Stimulated activated naive CD4-positive, alpha-beta T cell treated with Interleukin-2 at 50 U/mL for 16 hours (primary cell): ENCODE measurements around the gene EBNA1BP2.
"Not testable (repeated sequence)": the region's sequence is repeated elsewhere in the genome, so short reads cannot be mapped to it uniquely, and the experiment has no call there.

Experiments used
- DNase-seq: peaks from one replicate; lab custom pipeline; 2025; lab: John Stamatoyannopoulos, UW

Gene EBNA1BP2, protein sequence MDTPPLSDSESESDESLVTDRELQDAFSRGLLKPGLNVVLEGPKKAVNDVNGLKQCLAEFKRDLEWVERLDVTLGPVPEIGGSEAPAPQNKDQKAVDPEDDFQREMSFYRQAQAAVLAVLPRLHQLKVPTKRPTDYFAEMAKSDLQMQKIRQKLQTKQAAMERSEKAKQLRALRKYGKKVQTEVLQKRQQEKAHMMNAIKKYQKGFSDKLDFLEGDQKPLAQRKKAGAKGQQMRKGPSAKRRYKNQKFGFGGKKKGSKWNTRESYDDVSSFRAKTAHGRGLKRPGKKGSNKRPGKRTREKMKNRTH

DNA sequence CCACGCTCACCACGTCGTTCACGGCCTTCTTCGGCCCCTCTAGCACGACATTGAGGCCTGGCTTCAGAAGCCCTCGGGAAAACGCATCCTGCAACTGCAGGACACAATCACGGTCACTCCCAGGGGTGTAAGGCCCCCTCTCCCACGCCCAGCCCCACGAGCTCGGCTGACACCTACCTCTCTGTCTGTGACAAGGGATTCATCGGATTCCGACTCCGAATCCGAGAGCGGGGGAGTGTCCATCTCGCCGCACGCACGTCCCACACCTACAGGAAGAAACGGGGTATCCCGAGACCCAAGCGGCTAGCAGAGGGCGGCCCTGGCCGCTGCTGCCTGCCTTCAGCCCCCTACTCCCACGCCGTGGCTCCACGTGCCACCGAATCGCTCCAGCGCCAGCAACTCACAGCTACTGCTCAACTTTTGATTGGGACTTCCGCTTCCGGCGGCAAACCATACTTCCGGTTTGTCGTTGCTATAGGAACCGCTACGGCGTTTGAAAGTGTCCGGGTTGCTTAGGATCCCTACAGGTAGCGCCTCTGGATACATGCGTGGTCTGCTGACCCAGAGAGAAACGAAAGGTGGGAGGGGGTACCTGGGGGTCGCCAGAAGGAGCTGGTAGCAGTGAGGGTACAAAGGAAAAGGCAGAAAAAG is at the start of gene EBNA1BP2, which contains the start of gene CFAP57:
Gene EBNA1BP2, minus strand, starts transcription at position 415 of the 651 bp plus-strand sequence. Its CDS starts 172 bp downstream, at position 243.
Gene CFAP57, plus strand, starts transcription at position 455 of the 651 bp plus-strand sequence. CDS start 424 bp downstream, outside the sequence.
- peak; percentile 91 for DNase-seq

DNA sequence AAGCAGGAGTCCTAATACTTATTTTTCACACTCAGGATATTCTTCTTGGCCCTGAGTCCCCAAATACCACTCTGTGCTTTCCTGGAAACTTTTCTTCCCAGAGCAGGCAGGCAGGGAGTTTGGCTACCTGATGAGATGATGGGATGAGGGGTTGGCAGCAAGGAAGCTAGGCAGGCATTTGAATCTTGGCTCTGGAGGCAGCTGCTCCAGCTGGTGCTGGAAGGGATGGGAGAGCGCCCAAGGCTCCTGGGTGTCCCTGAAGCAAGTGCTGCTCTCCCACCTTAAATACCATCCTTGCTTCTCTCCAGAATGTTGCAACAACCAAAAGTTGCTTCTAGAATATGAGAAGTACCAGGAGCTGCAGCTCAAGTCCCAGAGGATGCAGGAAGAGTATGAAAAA is 49.7 kb upstream of the EBNA1BP2 start:
- no peak for DNase-seq

DNA sequence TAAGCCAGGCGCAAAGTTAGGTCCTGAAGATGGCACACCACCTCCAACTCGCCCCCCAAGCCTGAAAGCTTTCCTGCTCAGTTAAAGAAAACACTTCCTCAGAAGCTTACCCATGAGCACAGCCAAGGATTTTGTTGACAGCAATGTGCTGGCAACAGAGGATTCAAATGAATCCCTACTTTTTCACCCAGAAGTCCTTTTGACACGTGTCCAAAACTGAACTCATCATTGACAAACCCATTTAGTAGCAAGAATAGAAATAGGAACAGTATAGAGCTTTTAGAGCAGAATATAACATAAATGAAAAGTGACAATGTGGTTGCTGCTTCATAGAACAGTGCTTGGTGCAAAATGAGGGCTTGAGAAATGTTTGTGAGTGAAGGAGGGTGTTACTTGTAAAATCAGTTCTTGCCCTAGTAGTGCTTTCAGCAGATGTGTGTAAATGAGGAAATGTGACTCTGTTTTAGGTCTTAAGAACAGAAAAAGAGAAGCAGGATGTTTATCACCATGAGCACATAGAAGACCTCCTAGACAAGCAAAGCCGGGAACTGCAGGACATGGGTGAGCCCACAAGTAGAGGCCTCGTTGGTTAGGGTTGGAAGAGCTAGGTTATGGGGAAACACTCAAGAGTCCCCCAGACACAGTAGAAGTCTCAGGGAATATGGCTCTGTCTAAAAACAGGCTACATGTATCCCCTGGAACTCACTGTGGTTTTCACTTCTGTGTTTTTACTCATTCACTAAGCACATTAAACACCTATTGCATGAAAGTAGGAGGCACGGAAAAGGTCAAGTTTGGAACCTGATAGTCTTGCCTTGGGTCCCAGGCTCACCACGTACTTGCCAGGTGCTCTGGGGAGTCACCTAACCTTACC is 49.1 kb upstream of the EBNA1BP2 start:
- DNase-seq = no peak

DNA sequence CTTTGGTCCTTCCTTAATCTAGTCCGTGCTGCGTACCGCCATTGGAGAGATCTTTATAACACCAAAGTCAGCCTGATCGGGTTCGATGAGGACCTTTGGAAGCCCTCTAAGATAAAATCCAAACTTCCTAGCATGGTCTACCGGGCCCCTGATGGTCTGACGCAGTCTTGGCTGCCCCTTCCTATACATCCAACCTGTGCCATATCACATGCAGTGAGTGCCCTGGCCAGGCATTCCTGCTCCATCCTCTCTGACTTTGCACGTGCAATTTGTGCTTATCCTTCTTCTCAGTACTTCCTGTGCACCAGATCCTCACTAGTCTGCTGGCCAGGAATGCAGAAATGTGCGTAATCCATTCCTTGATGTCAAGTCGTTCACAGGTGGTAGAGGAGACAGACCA is 45.7 kb upstream of the EBNA1BP2 start:
- no peak for DNase-seq

DNA sequence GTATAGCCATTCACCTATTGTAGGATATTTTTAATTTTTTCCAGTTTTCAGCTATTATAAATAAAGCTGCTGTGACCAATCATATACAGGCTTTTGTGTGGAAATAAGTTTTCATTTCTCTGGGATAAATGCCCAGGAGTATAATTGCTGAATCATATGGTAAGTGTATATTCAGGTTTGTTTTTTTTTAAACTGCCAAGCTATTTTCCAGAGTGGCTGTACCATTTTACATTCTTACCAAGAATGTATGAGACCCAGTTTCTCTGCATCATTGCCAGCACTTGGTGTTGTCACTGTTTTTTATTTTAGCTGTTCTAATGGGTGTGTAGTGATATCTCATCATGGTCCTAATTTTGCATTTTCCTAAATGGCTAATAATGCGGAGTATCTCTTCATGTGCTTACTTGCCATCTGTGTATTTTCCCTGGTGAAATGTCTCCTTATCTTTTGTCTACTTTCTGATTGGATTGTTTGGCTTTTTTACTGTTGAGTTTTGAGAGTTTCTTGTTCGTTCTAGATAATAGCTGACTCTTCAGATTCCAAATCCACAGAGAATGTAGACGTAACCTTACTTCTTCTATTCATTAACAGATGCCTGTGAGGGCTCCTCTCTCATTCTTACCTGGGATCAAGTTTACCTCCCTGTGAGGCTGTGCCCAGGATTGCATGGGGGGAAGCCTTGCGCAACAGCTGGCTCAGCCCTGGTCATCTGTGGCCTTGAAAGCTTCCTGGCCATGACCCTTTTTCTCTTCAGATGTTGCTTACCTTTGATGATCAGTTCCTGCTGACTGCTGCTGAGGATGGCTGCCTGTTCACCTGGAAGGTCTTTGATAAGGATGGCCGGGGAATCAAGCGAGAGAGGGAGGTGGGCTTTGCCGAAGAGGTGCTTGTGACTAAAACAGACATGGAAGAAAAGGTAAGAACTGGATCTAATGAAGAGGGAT is 42.7 kb upstream of the EBNA1BP2 start:
- no peak for DNase-seq

DNA sequence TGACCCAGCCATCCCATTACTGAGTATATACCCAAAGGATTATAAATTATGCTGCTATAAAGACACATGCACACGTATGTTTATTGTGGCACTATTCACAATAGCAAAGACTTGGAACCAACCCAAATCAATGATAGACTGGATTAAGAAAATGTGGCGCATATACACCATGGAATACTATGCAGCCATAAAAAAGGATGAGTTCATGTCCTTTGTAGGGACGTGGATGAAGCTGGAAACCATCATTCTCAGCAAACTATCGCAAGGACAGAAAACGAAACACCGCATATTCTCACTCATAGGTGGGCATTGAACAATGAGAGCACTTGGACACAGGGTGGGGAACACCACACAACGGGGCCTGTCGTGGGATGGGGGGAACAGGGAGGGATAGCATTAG is 36.2 kb upstream of the EBNA1BP2 start:
- not testable (repeated sequence) for DNase-seq

DNA sequence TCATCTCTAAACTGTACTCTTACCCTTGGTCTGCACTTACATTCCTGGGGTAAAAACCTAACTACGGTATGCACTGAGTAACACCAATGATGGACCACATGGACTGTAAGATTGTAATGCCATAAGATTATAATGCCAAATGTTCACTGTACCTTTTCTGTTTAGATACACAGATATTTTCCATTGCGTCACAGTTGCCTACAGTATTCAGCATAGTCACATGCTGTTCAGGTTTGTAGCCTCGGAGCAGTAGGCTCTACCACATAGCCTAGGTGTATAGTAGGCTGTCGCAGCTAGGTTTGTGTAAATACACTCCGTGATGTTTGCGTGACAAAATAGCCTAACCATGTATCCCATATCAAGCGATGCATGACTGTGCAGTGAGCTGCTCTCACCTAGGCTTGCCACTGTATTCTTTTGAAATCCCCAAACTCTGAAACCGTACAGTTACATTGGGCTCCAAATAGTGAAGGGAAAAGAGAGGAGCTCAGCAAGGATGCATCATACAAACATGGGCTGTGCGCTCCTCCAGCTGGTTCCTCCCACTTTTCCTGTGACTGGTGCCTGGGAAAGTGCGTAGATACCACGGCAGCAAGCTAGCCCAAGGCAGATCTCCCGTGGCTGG is 35.3 kb upstream of the EBNA1BP2 start:
- DNase-seq = no peak

DNA sequence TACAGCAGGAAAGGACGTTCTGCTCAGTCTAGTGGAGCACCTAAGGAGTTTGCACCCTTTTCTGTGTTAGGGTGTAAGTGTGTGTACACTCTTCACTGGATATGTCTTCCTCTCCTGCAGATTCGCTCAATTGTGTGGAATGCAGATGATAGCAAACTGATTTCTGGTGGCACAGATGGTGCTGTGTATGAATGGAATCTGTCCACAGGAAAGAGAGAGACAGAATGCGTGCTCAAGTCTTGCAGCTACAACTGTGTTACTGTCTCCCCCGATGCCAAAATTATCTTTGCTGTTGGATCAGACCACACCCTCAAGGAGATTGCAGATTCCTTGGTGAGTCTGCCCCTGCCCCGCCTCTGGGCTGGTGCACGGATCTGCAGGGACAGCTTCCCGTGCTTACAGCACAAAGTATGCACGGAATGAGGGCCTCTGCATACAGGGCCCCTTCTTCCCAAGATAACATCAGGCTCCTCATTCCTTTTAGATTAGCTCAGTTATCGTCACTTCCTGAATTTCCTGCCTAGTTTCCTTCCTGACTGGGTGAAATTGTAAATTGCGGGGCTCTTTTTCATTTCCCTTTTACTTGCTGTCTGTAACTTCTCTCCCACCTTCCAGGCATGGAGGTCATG is 34.6 kb upstream of the EBNA1BP2 start:
- DNase-seq = no peak

DNA sequence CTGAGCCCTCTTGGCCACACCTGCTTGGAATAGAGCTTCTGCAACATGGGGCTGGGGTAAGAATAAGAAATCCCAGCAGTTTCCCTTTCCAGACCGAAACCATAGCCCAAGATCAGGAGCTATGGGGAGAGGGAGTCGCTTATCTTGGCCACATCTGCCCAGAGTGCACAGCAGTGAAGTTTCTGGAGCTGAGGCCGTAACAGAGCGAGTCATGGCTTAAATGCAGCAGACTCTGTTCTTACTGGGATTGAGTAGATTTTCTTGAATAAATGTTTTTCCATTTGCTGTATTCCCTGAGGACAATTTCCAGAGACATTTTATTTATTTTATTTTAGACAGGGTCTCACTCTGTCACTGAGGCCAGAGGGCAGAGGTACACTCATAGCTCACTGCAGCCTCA is 33.6 kb upstream of the EBNA1BP2 start:
- DNase-seq = no peak

DNA sequence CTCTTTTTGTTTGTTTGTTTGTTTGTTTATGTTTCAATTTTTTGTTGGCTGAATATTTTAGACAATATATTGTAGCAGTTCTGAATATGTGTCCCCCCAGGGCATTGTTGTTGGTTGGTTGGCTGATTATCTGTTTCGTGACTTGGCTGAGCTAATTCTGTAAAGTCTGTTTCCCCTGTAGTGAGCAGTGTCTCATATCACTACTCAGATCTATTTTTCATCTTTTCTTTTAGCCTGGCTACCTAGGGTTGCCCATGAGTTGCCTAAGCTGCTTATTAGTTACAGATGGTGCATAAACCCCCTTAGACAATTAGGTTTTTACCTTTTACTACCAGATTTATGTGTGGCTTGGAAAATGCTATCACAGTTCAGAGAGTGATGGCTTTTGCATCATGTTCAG is 32.3 kb upstream of the EBNA1BP2 start:
- DNase-seq = no peak

DNA sequence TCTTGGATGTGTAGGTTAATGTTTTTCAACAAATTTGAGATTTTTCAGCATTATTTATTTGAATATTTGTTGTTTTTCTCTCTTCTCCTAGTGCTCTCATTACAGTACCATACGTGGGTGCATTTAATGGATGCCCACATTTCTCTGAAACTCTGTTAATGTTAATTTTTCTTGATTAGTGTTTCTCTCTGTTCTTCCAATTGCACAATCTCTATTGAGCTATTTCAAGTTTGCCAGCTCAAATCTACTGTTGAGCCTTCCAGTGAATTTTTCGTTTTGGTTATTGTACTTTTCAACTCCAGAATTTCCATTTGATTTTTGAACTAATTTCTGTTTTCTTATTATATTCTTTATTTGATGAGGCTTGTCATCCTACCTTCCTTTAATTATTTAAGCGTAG is 31.8 kb upstream of the EBNA1BP2 start:
- DNase-seq = no peak

DNA sequence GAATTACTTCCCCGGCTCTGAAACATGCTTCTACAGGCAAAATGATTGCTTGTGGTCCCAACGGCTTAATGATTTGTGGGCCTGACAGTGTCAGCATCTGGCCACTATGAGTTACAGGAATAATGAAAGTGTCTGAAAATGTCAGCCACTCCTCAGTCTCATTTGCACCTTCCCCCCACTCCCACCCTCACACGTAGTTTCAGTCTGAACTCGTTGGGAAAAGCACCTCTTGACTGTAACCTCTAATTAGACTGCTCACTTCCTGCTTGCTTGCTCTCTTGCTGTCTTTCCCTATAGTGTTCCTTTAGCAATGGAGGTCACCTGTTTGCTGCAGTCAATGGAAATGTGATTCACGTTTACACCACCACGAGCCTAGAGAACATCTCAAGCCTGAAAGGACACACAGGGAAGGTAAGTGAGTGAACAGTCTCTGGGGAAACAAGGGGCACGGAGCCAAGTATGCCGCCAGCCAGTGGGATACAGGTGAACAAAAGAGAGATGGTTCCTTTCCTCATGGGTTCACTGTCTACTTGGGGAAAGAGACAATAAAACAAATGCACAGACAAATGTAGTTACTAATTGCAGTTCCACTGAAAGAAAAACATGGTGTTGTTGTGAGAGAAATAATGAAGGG is 27.1 kb upstream of the EBNA1BP2 start:
- DNase-seq = no peak

DNA sequence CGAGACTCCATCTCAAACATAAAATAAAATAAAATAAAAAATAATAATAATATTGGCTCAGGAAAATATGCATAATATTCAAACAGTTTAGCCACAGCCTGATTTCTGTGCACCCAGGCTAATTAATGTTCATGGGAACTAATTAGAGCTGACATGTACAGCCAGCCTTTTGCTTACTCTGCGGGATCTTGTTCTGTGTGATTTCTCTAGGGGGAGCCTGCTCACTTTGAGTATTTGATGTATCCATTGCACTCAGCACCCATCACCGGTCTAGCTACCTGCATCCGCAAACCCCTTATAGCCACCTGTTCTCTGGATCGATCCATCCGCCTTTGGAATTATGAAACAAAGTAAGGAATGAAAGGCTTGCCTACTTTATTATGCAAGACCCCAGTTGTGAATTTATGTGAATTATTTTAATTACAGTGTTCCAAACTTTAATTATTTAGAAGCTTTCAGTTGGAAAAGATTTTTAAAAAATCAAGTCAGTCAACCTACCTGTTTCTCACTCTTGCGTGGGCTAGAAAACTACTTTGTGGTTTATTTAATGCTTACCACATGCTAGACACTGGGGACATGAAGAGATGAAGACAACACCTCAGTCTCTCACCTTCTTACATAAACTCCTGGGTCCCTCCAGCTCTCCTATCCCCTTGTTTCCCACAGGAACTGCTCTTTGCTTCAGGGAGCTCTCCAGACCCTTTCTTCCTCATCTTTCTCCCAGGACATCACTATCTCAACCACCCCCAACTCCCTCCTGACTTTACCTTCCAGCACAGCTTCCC is 25.4 kb upstream of the EBNA1BP2 start:
- no peak for DNase-seq

DNA sequence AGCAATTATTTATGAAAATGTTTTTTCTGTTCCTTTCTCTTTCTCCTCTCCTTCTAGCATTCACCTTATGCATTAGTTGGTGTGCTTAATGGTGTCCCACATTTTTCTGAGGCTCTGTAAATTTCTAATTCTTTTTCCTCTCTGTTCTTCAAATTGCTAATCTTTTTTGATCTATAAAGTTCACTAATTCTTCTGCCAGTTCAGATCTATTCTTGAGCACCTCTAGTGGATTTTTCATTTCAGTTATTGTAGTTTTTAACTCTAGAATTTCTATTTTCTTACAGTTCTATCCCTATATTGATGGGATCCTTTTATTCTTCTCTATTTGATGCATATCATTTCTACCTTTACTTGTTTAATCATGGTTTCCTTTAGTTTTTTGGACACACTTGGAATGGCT is 22.4 kb upstream of the EBNA1BP2 start:
- no peak for DNase-seq

DNA sequence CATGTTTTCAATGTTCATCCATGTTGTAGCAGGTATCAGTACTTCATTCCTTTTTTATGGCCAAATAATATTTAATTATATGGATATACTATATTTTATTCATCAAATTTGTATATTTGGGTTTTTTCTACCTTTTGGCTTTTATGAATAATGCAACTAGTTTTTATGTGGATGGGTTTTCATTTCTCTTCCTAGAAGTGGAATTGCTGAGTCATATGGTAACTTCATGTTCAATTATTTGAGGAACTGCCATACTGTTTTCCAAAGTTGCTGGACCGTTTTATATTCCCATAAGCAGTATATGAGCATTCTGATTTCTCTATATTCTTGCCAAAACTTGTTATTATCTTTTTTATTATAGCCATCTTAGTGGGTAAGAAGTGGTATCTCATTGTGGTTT is 16.0 kb upstream of the EBNA1BP2 start:
- no peak for DNase-seq

DNA sequence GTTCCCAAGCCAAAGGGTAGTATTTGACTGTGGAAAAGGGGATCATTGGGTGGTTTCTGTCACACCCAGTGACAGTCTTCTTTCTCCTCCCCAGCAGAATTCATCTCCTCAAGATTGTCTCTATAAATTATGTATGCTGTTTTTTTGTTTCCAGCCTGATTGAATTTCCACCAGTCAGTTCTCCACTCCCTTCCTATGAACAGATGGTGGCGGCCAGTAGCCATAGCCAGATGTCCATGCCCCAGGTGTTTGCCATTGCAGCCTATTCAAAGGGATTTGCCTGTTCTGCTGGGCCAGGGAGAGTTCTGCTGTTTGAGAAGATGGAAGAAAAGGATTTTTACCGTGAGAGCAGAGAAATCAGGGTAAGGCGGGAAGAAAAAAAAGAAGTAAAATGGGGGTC is 12.9 kb upstream of the EBNA1BP2 start:
- DNase-seq = no peak

DNA sequence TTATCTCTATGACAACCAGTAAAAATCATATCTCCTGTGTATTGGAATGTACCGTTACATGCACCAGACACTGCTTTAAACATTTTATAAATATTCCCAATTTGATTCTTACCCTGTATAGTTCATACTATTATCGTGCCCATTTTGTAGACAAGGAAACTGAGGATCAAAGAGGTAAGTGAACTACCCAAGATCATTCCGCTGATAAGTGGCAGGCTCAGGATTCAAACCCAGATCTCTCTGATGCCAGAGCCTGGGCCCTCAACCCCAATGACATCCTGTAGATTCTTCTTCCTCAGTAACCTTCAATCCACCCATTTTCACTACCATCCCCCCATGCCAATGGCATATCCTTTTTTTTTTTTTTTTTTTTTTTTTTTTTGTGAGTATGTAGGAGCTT is 12.3 kb upstream of the EBNA1BP2 start:
- no peak for DNase-seq

DNA sequence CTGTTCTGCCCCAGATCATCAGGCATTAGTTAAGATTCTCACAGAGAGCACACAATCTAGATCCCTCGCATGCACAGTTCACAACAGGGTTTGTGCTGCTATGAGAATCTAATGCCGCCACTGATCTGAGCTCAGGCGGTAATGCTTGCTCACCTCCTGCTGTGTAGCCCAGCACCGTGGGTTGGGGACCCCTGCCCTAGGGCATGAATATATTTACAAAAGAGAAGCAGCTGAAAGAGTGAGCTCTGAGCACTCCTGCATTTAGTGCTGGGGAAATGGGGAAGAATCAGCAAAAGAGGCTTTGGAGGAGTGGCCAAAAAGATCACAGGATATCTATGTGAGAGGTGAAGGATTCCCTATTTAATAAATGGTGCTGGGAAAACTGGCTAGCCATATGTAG is 5.6 kb upstream of the EBNA1BP2 start:
- no peak for DNase-seq

DNA sequence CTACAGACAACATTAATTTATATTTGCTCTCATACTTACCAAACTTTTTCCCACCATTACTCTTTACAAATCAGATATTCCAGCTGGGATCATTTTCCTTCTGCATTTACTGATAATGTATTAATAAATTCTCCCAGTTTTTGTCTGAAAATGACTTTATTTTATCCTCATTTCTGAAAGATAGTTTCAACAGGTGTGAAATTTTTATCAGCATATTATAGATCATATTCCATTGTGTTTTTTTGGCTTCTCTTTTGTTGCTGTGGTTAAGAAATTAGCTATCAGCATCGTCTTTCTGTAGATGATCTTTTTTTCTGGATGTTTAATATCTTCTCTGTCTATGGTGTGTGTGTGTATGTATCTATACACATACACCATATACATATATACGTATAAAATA is 2.8 kb upstream of the EBNA1BP2 start:
- no peak for DNase-seq
